ENCODE data around the gene EYS.

The EYS gene

GRCh38 chr6:64334636-64335035, 1372.4 kb downstream of the EYS start:
- Histone ChIP-seq H3K9me3 (ENCODE audit: control insufficient read depth, low read length) (no peaks in the 10 kb centered on the region), H4K8ac (ENCODE audit: low read length) (no peak overlapping the region), H3K4ac (ENCODE audit: low read depth in 1 of 2, low read length in 2 of 2) (no peak overlapping the region), H3K4me1 (ENCODE audit: control insufficient read depth, insufficient read depth, low read depth, low read length) (no peaks in the 10 kb centered on the region), H2AFZ (ENCODE audit: low read depth, low read length) (no peak overlapping the region), H3K14ac (ENCODE audit: low read length in 2 of 2) (no peak overlapping the region), H3K4me3 (ENCODE audit: insufficient read depth in 1 of 2, low read depth in 1 of 2, low read length in 2 of 2) (no peak overlapping the region), H3K23ac (ENCODE audit: low read length in 2 of 2) (no peak overlapping the region), H2BK5ac (ENCODE audit: low read depth, low read length, poor library complexity, severe bottlenecking) (no peak overlapping the region), H2BK120ac (ENCODE audit: low read depth, low read length) (no peak overlapping the region), H3K36me3 (ENCODE audit: control insufficient read depth in 1 of 2, insufficient read depth in 2 of 2, low read depth in 1 of 2, low read length in 2 of 2) (no peaks in the 10 kb centered on the region), H2BK15ac (ENCODE audit: low read depth, poor library complexity, severe bottlenecking) (no peak overlapping the region), H3K9ac (ENCODE audit: low read length) (no peak overlapping the region), H3K27me3 (ENCODE audit: control insufficient read depth in 1 of 2, insufficient read depth in 1 of 2, low read length in 2 of 2) (no peaks in the 10 kb centered on the region), H3K79me1 (replicated peaks; ENCODE audit: low read length, poor library complexity, severe bottlenecking) (no peaks in the 10 kb centered on the region), H4K91ac (ENCODE audit: low read length) (no peak overlapping the region), H3K27ac (ENCODE audit: low read length, poor library complexity, severe bottlenecking) (no peak overlapping the region), H3K18ac (ENCODE audit: low read depth in 1 of 2, low read length in 2 of 2) (no peak overlapping the region), H2BK12ac (ENCODE audit: low read length in 2 of 2) (no peak overlapping the region), H2AK5ac (ENCODE audit: low read length, severe bottlenecking) (no peak overlapping the region), H3K4me2 (ENCODE audit: low read length, poor library complexity, severe bottlenecking) (no peak overlapping the region)
- 100% methylated on average over 1 of the region's 1 CpG for WGBS
- DNase-seq: no peak

GRCh38 chr6:64330694-64331307, 1376.2 kb downstream of the EYS start:
- no peak overlapping the region for H4K8ac ChIP-seq (ENCODE audit: low read length)
- 28% methylated on average over 4 of the region's 5 CpGs for WGBS

GRCh38 chr6:64326939-64327338, 1380.1 kb downstream of the EYS start:
- Histone ChIP-seq H2BK12ac (ENCODE audit: low read length in 2 of 2) (no peak overlapping the region), H3K4me3 (ENCODE audit: insufficient read depth in 1 of 2, low read depth in 1 of 2, low read length in 2 of 2) (no peak overlapping the region), H3K4ac (ENCODE audit: low read depth in 1 of 2, low read length in 2 of 2) (peak overlapping the region in 1 of 2 experiments; percentile 8), H3K23ac (ENCODE audit: low read length in 2 of 2) (no peak overlapping the region), H3K18ac (ENCODE audit: low read depth in 1 of 2, low read length in 2 of 2) (peak overlapping the region in 1 of 2 experiments; percentile 22), H2BK15ac (ENCODE audit: low read depth, poor library complexity, severe bottlenecking) (no peak overlapping the region), H3K27ac (ENCODE audit: low read length, poor library complexity, severe bottlenecking) (no peak overlapping the region), H4K8ac (ENCODE audit: low read length) (no peak overlapping the region), H3K4me2 (ENCODE audit: low read length, poor library complexity, severe bottlenecking) (no peak overlapping the region), H2BK5ac (ENCODE audit: low read depth, low read length, poor library complexity, severe bottlenecking) (no peak overlapping the region), H3K14ac (ENCODE audit: low read length in 2 of 2) (no peak overlapping the region), H2AK5ac (ENCODE audit: low read length, severe bottlenecking) (no peak overlapping the region), H3K4me1 (ENCODE audit: control insufficient read depth, insufficient read depth, low read depth, low read length) (no peaks in the 10 kb centered on the region), H3K9ac (ENCODE audit: low read length) (no peak overlapping the region), H3K36me3 (ENCODE audit: control insufficient read depth in 1 of 2, insufficient read depth in 2 of 2, low read depth in 1 of 2, low read length in 2 of 2) (no peaks in the 10 kb centered on the region), H2AFZ (ENCODE audit: low read depth, low read length) (no peak overlapping the region), H2BK120ac (ENCODE audit: low read depth, low read length) (no peak overlapping the region), H3K27me3 (ENCODE audit: control insufficient read depth in 1 of 2, insufficient read depth in 1 of 2, low read length in 2 of 2) (peaks cover 0 to 3% of the 10 kb centered on the region in 2 experiments), H3K9me3 (ENCODE audit: control insufficient read depth, low read length) (no peaks in the 10 kb centered on the region), H3K79me1 (replicated peaks; ENCODE audit: low read length, poor library complexity, severe bottlenecking) (no peaks in the 10 kb centered on the region), H4K91ac (ENCODE audit: low read length) (no peak overlapping the region)
- 93% methylated on average over 8 of the region's 8 CpGs for WGBS
- no peak for DNase-seq

More at GRCh38 chr6:64330694-64331307, 1376.2 kb downstream of the EYS start:
- Histone ChIP-seq H3K36me3 (ENCODE audit: control insufficient read depth in 1 of 2, insufficient read depth in 2 of 2, low read depth in 1 of 2, low read length in 2 of 2) (no peaks in the 10 kb centered on the region), H3K27me3 (ENCODE audit: control insufficient read depth in 1 of 2, insufficient read depth in 1 of 2, low read length in 2 of 2) (no peaks in the 10 kb centered on the region), H3K9ac (ENCODE audit: low read length) (no peak overlapping the region), H3K23ac (ENCODE audit: low read length in 2 of 2) (no peak overlapping the region), H2AK5ac (ENCODE audit: low read length, severe bottlenecking) (no peak overlapping the region), H2BK5ac (ENCODE audit: low read depth, low read length, poor library complexity, severe bottlenecking) (no peak overlapping the region), H2BK12ac (ENCODE audit: low read length in 2 of 2) (no peak overlapping the region), H3K4me1 (ENCODE audit: control insufficient read depth, insufficient read depth, low read depth, low read length) (no peaks in the 10 kb centered on the region), H4K91ac (ENCODE audit: low read length) (no peak overlapping the region), H3K4me2 (ENCODE audit: low read length, poor library complexity, severe bottlenecking) (no peak overlapping the region), H3K4ac (ENCODE audit: low read depth in 1 of 2, low read length in 2 of 2) (no peak overlapping the region), H3K18ac (ENCODE audit: low read depth in 1 of 2, low read length in 2 of 2) (no peak overlapping the region), H2BK120ac (ENCODE audit: low read depth, low read length) (no peak overlapping the region), H3K9me3 (ENCODE audit: control insufficient read depth, low read length) (no peaks in the 10 kb centered on the region), H3K4me3 (ENCODE audit: insufficient read depth in 1 of 2, low read depth in 1 of 2, low read length in 2 of 2) (no peak overlapping the region), H3K14ac (ENCODE audit: low read length in 2 of 2) (no peak overlapping the region), H2BK15ac (ENCODE audit: low read depth, poor library complexity, severe bottlenecking) (no peak overlapping the region), H2AFZ (ENCODE audit: low read depth, low read length) (no peak overlapping the region), H3K79me1 (replicated peaks; ENCODE audit: low read length, poor library complexity, severe bottlenecking) (no peaks in the 10 kb centered on the region), H3K27ac (ENCODE audit: low read length, poor library complexity, severe bottlenecking) (no peak overlapping the region)
- DNase-seq: peak; percentile 68

GRCh38 chr6:64325093-64325492, 1381.9 kb downstream of the EYS start:
- peaks cover 0 to 3% of the 10 kb centered on the region in 2 experiments for H3K27me3 ChIP-seq (ENCODE audit: control insufficient read depth in 1 of 2, insufficient read depth in 1 of 2, low read length in 2 of 2)
- H2BK15ac ChIP-seq (ENCODE audit: low read depth, poor library complexity, severe bottlenecking): no peak overlapping the region
- H3K79me1 ChIP-seq (replicated peaks; ENCODE audit: low read length, poor library complexity, severe bottlenecking): no peaks in the 10 kb centered on the region
- no peaks in the 10 kb centered on the region for H3K4me1 ChIP-seq (ENCODE audit: control insufficient read depth, insufficient read depth, low read depth, low read length)
- no peak overlapping the region for H3K14ac ChIP-seq (ENCODE audit: low read length in 2 of 2)
- no peak overlapping the region for H3K4me2 ChIP-seq (ENCODE audit: low read length, poor library complexity, severe bottlenecking)
- H3K23ac ChIP-seq (ENCODE audit: low read length in 2 of 2): no peak overlapping the region
- 52% methylated on average over 2 of the region's 2 CpGs for WGBS
- H2BK12ac ChIP-seq (ENCODE audit: low read length in 2 of 2): no peak overlapping the region
- H3K27ac ChIP-seq (ENCODE audit: low read length, poor library complexity, severe bottlenecking): no peak overlapping the region
- DNase-seq: no peak
- no peaks in the 10 kb centered on the region for H3K36me3 ChIP-seq (ENCODE audit: control insufficient read depth in 1 of 2, insufficient read depth in 2 of 2, low read depth in 1 of 2, low read length in 2 of 2)
- peak overlapping the region; percentile 23 for H4K8ac ChIP-seq (ENCODE audit: low read length)
- H2AK5ac ChIP-seq (ENCODE audit: low read length, severe bottlenecking): no peak overlapping the region
- H3K4ac ChIP-seq (ENCODE audit: low read depth in 1 of 2, low read length in 2 of 2): no peak overlapping the region
- no peak overlapping the region for H3K18ac ChIP-seq (ENCODE audit: low read depth in 1 of 2, low read length in 2 of 2)
- H4K91ac ChIP-seq (ENCODE audit: low read length): no peak overlapping the region
- no peak overlapping the region for H2AFZ ChIP-seq (ENCODE audit: low read depth, low read length)
- H3K9me3 ChIP-seq (ENCODE audit: control insufficient read depth, low read length): no peaks in the 10 kb centered on the region
- H2BK5ac ChIP-seq (ENCODE audit: low read depth, low read length, poor library complexity, severe bottlenecking): no peak overlapping the region
- no peak overlapping the region for H3K9ac ChIP-seq (ENCODE audit: low read length)
- no peak overlapping the region for H3K4me3 ChIP-seq (ENCODE audit: insufficient read depth in 1 of 2, low read depth in 1 of 2, low read length in 2 of 2)
- peak overlapping the region; percentile 49 for H2BK120ac ChIP-seq (ENCODE audit: low read depth, low read length)

Measured in mesenchymal stem cell (in vitro differentiated cells and primary cell).